OCI-LY3 (cell line): ENCODE data around the gene ARHGDIA.
"Not testable (repeated sequence)": the region's sequence is repeated elsewhere in the genome, so short reads cannot be mapped to it uniquely, and the experiment has no call there.

Experiments
- H2AFZ ChIP-seq: fragments of 200-600, 300-600 bp; shearing (Covaris generic); 2 replicates; pipeline ENCODE4 v1.6.0; 2014; ENCODE audit warnings: antibody characterized with exemption, low read depth, low read length
- H3K27ac ChIP-seq: fragments of 200-600, 300-600 bp; sonication (generic); 2 replicates; pipeline ENCODE4 v1.5.1; 2014; ENCODE audit warnings: mild to moderate bottlenecking, low read length, moderate library complexity, mixed read lengths
- H3K27me3 ChIP-seq: fragments of 200-600, 300-600 bp; sonication (generic); 2 replicates; pipeline ENCODE4 v1.6.1; 2014; ENCODE audit warnings: low read depth, low read length, mixed read lengths
- H3K36me3 ChIP-seq: fragments of 200-600, 300-600 bp; sonication (generic); replicated peaks from 2 replicates; pipeline ENCODE3; 2014; ENCODE audit warnings: low read depth, low read length, mixed read lengths
- H3K4me1 ChIP-seq: fragments of 300-600, 200-600 bp; sonication (generic); 2 replicates; pipeline ENCODE4 v1.6.1; 2014; ENCODE audit warnings: low read length, mixed read lengths
- H3K4me2 ChIP-seq: fragments of 200-600, 300-600 bp; sonication (generic); 2 replicates; pipeline ENCODE4 v1.6.1; 2014; ENCODE audit warnings: low read length, mixed read lengths
- H3K4me3 ChIP-seq: fragments of 300-600, 200-600 bp; sonication (generic); 2 replicates; pipeline ENCODE4 v1.5.1; 2014; ENCODE audit warnings: antibody characterized with exemption, mild to moderate bottlenecking, low read length, moderate library complexity
- H3K79me2 ChIP-seq: fragments of 300-600, 200-600 bp; shearing (Covaris generic); 2 replicates; pipeline ENCODE4 v1.6.1; 2014; ENCODE audit warnings: mild to moderate bottlenecking, low read length, mixed read lengths
- H3K9ac ChIP-seq: fragments of 300-600, 200-600 bp; shearing (Covaris generic); 2 replicates; pipeline ENCODE4 v1.6.0; 2014; ENCODE audit warnings: mild to moderate bottlenecking, low read length, moderate library complexity
- H3K9me3 ChIP-seq: fragments of 200-600, 300-600 bp; shearing (Covaris generic); 2 replicates; pipeline ENCODE4 v1.6.1; 2014; ENCODE audit warnings: low read length, mixed read lengths; ENCODE audit not compliant: insufficient read depth
- H4K20me1 ChIP-seq: fragments of 200-600, 300-600 bp; sonication (generic); 2 replicates; pipeline ENCODE4 v1.6.1; 2016; ENCODE audit warnings: low read length, mixed read lengths; ENCODE audit not compliant: insufficient read depth
- EZH2phosphoT487 ChIP-seq: fragments of 200-600 bp; shearing (Covaris generic); IDR thresholded peaks from 2 replicates; pipeline ENCODE4 v1.6.1; 2018; ENCODE audit warnings: antibody characterized with exemption, mixed run types, low read depth
- TF ChIP-seq, protein P1 (sequence below): fragments of 200-600, 300-600 bp; sonication (generic); IDR thresholded peaks from 2 replicates; pipeline ENCODE4 v1.5.1; 2014; ENCODE audit warnings: antibody characterized with exemption, low read length, low read depth

The ARHGDIA gene

GRCh38 chr17:81870981-81871386 is at the start of gene ARHGDIA:
Gene ARHGDIA (minus strand): TSS chr17:81871337. CDS start chr17:81869930, 1,407 bp downstream.
- Histone ChIP-seq H3K4me1 (peaks cover 35% of the 10 kb centered on the region), H3K79me2 (peaks cover 43% of the 10 kb centered on the region), H2AFZ (0 out of 2 replicates have a peak within 1 kb of the TSS, but pooled peaks have one; percentile 28), H3K9ac (peak within 1 kb of the TSS; percentile 97), H3K27ac (peak within 1 kb of the TSS; percentile 83), H4K20me1 (peaks cover 25% of the 10 kb centered on the region), H3K4me2 (peak within 1 kb of the TSS; percentile 94), H3K27me3 (no peaks in the 10 kb centered on the region), H3K36me3 (peaks cover 26% of the 10 kb centered on the region), H3K4me3 (peak within 1 kb of the TSS; percentile 80), H3K9me3 (no peaks in the 10 kb centered on the region)
- TF ChIP-seq, protein P1, sequence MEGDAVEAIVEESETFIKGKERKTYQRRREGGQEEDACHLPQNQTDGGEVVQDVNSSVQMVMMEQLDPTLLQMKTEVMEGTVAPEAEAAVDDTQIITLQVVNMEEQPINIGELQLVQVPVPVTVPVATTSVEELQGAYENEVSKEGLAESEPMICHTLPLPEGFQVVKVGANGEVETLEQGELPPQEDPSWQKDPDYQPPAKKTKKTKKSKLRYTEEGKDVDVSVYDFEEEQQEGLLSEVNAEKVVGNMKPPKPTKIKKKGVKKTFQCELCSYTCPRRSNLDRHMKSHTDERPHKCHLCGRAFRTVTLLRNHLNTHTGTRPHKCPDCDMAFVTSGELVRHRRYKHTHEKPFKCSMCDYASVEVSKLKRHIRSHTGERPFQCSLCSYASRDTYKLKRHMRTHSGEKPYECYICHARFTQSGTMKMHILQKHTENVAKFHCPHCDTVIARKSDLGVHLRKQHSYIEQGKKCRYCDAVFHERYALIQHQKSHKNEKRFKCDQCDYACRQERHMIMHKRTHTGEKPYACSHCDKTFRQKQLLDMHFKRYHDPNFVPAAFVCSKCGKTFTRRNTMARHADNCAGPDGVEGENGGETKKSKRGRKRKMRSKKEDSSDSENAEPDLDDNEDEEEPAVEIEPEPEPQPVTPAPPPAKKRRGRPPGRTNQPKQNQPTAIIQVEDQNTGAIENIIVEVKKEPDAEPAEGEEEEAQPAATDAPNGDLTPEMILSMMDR: no peak
- TF ChIP-seq EZH2phosphoT487: no peak

- TF ChIP-seq, protein P1: no peak
- TF ChIP-seq EZH2phosphoT487: no peak
- Histone ChIP-seq H3K79me2 (peaks cover 60% of the 10 kb centered on the region), H3K9me3 (no peaks in the 10 kb centered on the region), H3K36me3 (peaks cover 21% of the 10 kb centered on the region), H3K4me1 (peaks cover 10% of the 10 kb centered on the region), H4K20me1 (peaks cover 12% of the 10 kb centered on the region), H3K9ac (no peak overlapping the region), H2AFZ (no peak overlapping the region), H3K4me3 (no peak overlapping the region), H3K4me2 (no peak overlapping the region), H3K27me3 (no peaks in the 10 kb centered on the region), H3K27ac (no peak overlapping the region)
These were observed 47.9 kb upstream of the ARHGDIA start for GRCh38 chr17:81918832-81919545.

- Histone ChIP-seq H3K79me2 (peaks cover 53% of the 10 kb centered on the region), H3K4me2 (peak overlapping the region; percentile 71), H3K4me3 (peak overlapping the region; percentile 82), H3K4me1 (peaks cover 10% of the 10 kb centered on the region), H3K36me3 (peaks cover 21% of the 10 kb centered on the region)
- not testable (repeated sequence) for H3K27me3 ChIP-seq, H2AFZ ChIP-seq, H4K20me1 ChIP-seq, H3K27ac ChIP-seq, H3K9me3 ChIP-seq, H3K9ac ChIP-seq
These were observed 47.2 kb upstream of the ARHGDIA start for GRCh38 chr17:81918333-81918669.

- Histone ChIP-seq H2AFZ (no peak within 1 kb of the TSS), H4K20me1 (peaks cover 6% of the 10 kb centered on the region; the same call in 1 of the 2 replicates), H3K4me2 (peak within 1 kb of the TSS; percentile 99), H3K36me3 (peaks cover 21% of the 10 kb centered on the region), H3K27me3 (no peaks in the 10 kb centered on the region), H3K9me3 (no peaks in the 10 kb centered on the region), H3K79me2 (peaks cover 49% of the 10 kb centered on the region), H3K27ac (no peak within 1 kb of the TSS), H3K9ac (peak within 1 kb of the TSS; percentile 72), H3K4me1 (peaks cover 10% of the 10 kb centered on the region), H3K4me3 (peak within 1 kb of the TSS; percentile 82)
- no peak for TF ChIP-seq EZH2phosphoT487
- TF ChIP-seq, protein P1: no peak
These were observed 46.6 kb upstream of the ARHGDIA start, which contains the start of gene SIRT7 for GRCh38 chr17:81917565-81918332. Gene SIRT7 (minus strand): TSS chr17:81918176. CDS start chr17:81918131, 45 bp downstream.
